Psoas muscle (tissue), 8 donors: ENCODE results near the gene TRABD. TPM values are rescaled to one million over a fixed set of nuclear protein-coding genes. Genes with fewer than 3 reads are reported as not detected.

Experiments used
- ATAC-seq, 4 donors: fragments of 200-7000 bp; cut with Tn5 transposase; one replicate each; pipeline ENCODE4 v1.9.1; 2020; ENCODE audit warnings: moderate library complexity in 3 of 4, mild to moderate bottlenecking in 2 of 4
- DNase-seq, 2 donors: peaks; one replicate each; pipeline ENCODE4 v3.0.0-alpha.2; 2020
- H3K27ac ChIP-seq: fragments of 200-600 bp; one replicate; pipeline ENCODE4 v1.8.0; 2022
- H3K27me3 ChIP-seq, 3 donors: fragments of 200-600 bp in 1 of 3; one replicate each; pipeline versions ENCODE4 v1.6.1 to v1.8.0; 2013 to 2022; ENCODE audit warnings: low read length in 2 of 3, mild to moderate bottlenecking in 2 of 3, moderate library complexity in 1 of 3; ENCODE audit not compliant: insufficient read depth in 3 of 3
- H3K36me3 ChIP-seq, 2 donors: fragments of 200-600 bp in 1 of 2; one replicate each; pipeline versions ENCODE4 v1.6.1 to v1.8.0; 2013 to 2022; ENCODE audit warnings: low read depth in 1 of 2, mild to moderate bottlenecking in 1 of 2, moderate library complexity in 1 of 2; ENCODE audit not compliant: insufficient read depth in 1 of 2
- H3K4me1 ChIP-seq: fragments of 200-600 bp; one replicate; pipeline ENCODE4 v1.8.0; 2022
- H3K4me3 ChIP-seq: fragments of 200-600 bp; one replicate; pipeline ENCODE4 v1.8.0; 2022; ENCODE audit warnings: mild to moderate bottlenecking
- H3K9me3 ChIP-seq: fragments of 200-600 bp; one replicate; pipeline ENCODE4 v1.8.0; 2022
- WGBS, 3 donors: extraction: QIAGEN DNeasy Blood & Tissue Kit; methylation state at CpG; one replicate each; pipeline versions ENCODE4 v1.1.6 to v1.1.7; 2013; 5-methylcytosine and 5-hydroxymethylcytosine counted together
- intact Hi-C, 2 donors: fragments of 100-400 bp; cut with DNase I; formaldehyde crosslinking; loops; one replicate each; pipeline versions ENCODE4 v1.11.0 to v1.14.2; 2022
- polyA plus RNA-seq, 3 donors: library from polyadenylated mRNA; stranded (reverse); fragments of 200-250 nt; gene quantifications; one replicate each; pipeline ENCODE4 v1.2.3, GENCODE V29; 2013
- total RNA-seq, 4 donors: library from RNA; stranded (reverse); fragmentation: NEBNext Ultra II Directional in 2 of 4; extraction: Animal tissue kit (Norgen Biotek cat#: 25700) in 2 of 4; gene quantifications; one replicate each; pipeline versions ENCODE4 v1.2.1 to v1.2.4, GENCODE V29; 2021 to 2023
- TF ChIP-seq, protein P1 (sequence below): fragments of 200-600 bp; IDR thresholded peaks from one replicate; pipeline ENCODE4 v1.8.0; 2022; ENCODE audit warnings: antibody characterized with exemption
- donor health status: healthy with polysubstance abuse.
- donor health status: DM: no; HTN: no; CAD: no; lungs with moderate emphysema.
- donor health status: Bipolar disorder and iron deficiency.
- donor health status: healthy.
- donor health status: DM: yes; HTN: yes; CAD: no.
- donor health status: DM: no; HTN: no; CAD: no.
- donor health status: DM: no; HTN: no; CAD: no.
- donor health status: DM: yes; HTN: yes; CAD: no.

TRABD gene
- total and polyA plus RNA-seq, 7 donors: 19.9 to 52.1 (median 29.5) TPM

DNA sequence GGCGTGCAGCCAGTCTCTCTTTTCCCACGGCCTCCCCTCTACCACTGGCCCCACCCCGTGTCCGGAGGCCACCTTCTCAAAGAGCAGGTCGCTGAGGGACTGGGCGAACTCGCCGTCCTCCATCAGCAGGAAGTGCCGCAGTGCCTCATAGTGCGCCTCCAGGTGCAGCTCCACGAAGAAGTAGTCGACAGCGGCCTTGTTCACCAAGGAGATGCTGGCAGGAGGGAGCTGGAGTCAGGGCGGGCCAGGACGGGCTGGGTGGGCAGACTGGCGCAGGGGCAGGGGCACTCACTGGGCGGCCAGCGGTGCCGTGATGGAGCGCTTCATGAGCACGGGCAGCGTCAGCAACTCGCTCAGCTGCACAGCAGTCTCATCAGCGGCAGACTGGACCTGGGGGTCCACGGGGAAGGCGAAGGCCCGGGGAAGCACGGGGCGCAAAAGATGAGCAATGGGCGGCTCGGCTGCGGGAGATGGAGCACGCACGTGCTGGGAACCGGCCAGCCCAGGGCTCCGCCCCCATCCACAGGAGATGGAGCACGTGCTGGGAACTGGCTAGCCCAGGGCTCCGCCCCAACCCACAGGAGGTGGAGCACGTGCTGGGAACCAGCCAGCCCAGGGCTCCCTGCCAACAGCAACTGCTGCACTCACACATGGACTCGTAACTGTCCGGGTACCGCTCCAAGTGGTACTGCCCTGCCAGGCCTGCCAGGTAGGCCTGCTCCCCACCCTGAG, 33.4 kb downstream of the TRABD start:
- DNase-seq: peak; percentile 84 to 94
- Histone ChIP-seq H3K9me3 (no peaks in the 10 kb centered on the region), H3K4me3 (no peak overlapping the region), H3K27ac (no peak overlapping the region), H3K36me3 (peaks cover 21 to 92% of the 10 kb centered on the region in 2 donors), H3K4me1 (no peaks in the 10 kb centered on the region), H3K27me3 (no peaks in the 10 kb centered on the region)
- ATAC-seq: peak; percentile 61 to 81 (median 65)
- intact Hi-C loops: no loop called here
- WGBS, 3 donors: 70 to 77% (median 73%) methylated on average over 40 to 42 of the region's 42 CpGs
- TF ChIP-seq, protein P1, sequence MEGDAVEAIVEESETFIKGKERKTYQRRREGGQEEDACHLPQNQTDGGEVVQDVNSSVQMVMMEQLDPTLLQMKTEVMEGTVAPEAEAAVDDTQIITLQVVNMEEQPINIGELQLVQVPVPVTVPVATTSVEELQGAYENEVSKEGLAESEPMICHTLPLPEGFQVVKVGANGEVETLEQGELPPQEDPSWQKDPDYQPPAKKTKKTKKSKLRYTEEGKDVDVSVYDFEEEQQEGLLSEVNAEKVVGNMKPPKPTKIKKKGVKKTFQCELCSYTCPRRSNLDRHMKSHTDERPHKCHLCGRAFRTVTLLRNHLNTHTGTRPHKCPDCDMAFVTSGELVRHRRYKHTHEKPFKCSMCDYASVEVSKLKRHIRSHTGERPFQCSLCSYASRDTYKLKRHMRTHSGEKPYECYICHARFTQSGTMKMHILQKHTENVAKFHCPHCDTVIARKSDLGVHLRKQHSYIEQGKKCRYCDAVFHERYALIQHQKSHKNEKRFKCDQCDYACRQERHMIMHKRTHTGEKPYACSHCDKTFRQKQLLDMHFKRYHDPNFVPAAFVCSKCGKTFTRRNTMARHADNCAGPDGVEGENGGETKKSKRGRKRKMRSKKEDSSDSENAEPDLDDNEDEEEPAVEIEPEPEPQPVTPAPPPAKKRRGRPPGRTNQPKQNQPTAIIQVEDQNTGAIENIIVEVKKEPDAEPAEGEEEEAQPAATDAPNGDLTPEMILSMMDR: no peak

DNA sequence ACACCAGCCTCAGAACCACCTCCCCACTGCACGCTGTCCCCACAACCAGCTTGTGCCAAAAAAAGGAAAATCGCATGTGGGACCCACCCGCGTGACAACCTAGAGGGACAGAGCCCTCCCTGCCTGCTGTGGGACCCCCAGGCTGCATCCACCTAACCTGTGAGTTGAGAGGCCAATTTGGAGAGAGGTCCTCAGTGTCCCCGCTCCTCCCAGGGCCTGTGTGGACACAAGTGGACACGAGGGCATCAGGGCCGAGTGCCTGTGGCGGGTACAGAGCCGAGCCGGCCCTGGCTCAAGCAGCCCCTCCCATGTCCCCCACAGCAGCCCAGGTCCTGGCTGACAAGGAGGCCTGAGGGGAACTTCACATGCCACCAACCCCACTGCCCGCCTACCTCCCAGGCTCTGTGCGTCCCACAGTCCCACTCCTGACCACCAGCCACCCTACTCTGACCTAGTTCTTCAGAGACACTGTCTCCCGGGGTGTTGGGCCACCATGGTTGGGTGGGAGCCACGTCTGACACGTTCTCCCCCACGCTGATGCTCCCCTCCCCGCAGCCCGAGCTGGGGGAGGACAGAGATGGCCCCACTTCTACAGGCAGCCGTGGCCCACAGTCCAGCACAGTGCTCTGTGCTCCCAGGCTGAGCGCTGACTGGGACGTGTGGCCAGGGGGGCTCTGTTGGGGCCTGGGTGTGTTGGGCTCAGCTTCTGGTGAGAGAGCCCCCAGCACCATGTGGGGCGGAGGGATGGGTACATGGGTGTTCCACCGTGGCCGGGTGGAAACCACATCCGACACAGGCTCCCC, 34.3 kb downstream of the TRABD start:
- Histone ChIP-seq H3K4me3 (no peak overlapping the region), H3K36me3 (peaks cover 21 to 92% of the 10 kb centered on the region in 2 donors), H3K4me1 (no peaks in the 10 kb centered on the region), H3K27me3 (no peaks in the 10 kb centered on the region), H3K9me3 (no peaks in the 10 kb centered on the region), H3K27ac (no peak overlapping the region)
- TF ChIP-seq, protein P1: no peak
- intact Hi-C loops: no loop called here
- DNase-seq: no peak
- peak in 2 of 4 donors; percentile 5 for ATAC-seq
- WGBS, 3 donors: 82 to 89% (median 83%) methylated on average over 23 to 25 of the region's 25 CpGs

DNA sequence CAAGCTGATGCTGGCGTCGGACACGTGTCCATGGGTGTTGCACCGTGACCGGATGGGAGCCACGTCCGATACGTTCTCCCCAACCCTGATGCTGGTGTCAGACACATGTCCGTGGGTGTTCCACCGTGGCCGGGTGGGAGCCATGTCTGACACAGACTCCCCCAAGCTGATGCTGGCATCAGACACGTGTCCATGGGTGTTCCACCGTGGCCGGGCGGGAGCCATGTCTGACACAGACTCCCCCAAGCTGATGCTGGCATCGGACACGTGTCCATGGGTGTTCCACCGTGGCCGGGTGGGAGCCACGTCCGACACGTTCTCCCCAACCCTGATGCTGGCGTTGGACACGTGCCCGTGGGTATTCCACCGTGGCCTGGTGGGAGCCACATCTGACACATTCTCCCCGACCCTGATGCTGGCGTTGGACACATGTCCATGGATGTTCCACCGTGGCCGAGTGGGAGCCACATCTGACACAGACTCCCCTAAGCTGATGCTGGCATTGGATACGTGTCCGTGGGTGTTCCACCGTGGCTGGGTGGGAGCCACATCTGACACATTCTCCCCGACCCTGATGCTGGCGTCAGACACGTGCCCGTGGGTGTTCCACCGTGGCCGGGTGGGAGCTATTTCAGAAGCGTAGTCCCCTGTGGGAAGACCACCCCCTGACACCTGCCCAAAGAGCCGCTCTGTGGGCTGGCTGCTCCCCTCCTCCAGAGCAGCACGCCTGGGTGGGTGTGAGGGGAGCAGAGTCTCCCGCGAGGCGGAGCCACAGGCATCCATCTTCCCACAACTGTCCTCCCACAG, 35.1 kb downstream of the TRABD start:
- H3K4me1 ChIP-seq: no peaks in the 10 kb centered on the region
- no peaks in the 10 kb centered on the region for H3K9me3 ChIP-seq
- intact Hi-C loops: no loop called here
- ATAC-seq (no peak), DNase-seq (peak in 1 of 2 donors; percentile 57)
- H3K4me3 ChIP-seq: no peak overlapping the region
- no peak overlapping the region for H3K27ac ChIP-seq
- 93 to 96% (median 94%) methylated on average over 45 of the region's 45 CpGs for WGBS, 3 donors
- no peaks in the 10 kb centered on the region for H3K27me3 ChIP-seq
- TF ChIP-seq, protein P1: no peak
- peaks cover 21 to 94% of the 10 kb centered on the region in 2 donors for H3K36me3 ChIP-seq

DNA sequence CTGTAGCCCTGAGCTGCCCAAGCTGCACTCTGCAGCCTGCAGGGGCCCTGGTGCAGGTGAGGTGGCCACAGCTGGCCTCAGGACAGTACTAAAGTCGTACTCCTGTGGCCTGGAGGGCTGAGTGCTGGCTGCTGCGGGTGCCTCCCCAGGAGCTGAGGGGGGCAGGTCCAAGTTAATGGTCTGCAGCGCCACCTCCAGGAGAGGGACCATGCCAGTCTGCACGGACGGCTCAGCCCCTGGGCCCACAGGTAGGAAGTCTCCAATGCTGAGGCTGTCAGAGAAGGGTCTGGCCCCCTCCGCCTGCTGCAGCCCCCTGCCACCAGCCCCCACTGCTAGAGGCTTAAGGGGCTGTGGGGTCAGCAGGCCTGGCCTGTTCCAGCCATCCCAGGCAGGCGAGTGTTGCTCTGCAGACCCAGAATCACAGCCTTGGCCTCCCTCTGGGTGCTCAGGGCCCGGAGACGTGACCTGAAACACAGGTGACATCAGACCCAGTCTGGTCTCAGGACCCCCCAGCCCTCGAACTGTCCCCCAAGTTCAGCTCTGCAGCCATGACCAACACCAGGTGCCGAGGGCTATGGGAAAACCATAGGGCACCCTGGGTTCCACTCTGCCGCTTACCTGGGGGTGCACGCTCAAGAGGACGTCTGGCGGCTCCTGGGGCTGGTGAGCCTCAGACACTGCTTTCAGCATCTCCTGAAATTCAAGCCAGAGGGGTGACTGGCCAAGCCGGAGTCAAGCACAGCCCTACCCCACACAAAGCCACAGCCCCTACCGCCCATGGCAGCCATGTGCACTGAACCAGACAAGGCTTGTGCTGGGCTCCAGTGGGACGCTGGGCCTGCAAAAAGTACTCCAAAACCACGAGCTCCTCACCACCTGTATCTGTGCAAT, 35.9 kb downstream of the TRABD start:
- Histone ChIP-seq H3K27me3 (no peaks in the 10 kb centered on the region), H3K4me1 (no peaks in the 10 kb centered on the region), H3K4me3 (no peak overlapping the region), H3K9me3 (no peaks in the 10 kb centered on the region), H3K36me3 (peaks cover 19 to 93% of the 10 kb centered on the region in 2 donors), H3K27ac (no peak overlapping the region)
- DNase-seq (no peak), ATAC-seq (no peak)
- TF ChIP-seq, protein P1: no peak
- intact Hi-C loops: no loop called here
- WGBS, 3 donors: 91 to 92% (median 91%) methylated on average over 19 of the region's 19 CpGs
